GM23338 (cell line): ENCODE data around the gene NRCAM. TPM values are rescaled to one million over a fixed set of nuclear protein-coding genes. Genes with fewer than 3 reads are reported as not detected.

Experiments
- ATAC-seq: fragments of 200-7000 bp; cut with Tn5 transposase; 3 replicates; pipeline ENCODE4 v1.9.1; 2020
- DNase-seq: peaks from one replicate; pipeline ENCODE4 v3.0.0-alpha.2; 2015; ENCODE audit warnings: low spot score
- H2AFZ ChIP-seq: fragments of 200-600 bp; sonication (generic); 2 replicates; pipeline ENCODE4 v1.8.0; 2016; ENCODE audit warnings: antibody characterized with exemption, mild to moderate bottlenecking, moderate library complexity
- H3F3A ChIP-seq: fragments of 200-600 bp; sonication (generic); replicated peaks from 2 replicates; pipeline ENCODE4 v1.8.0; 2017; ENCODE audit warnings: antibody characterized with exemption, mixed run types, low read depth
- H3K27ac ChIP-seq: fragments of 200-600 bp; sonication (generic); 2 replicates; pipeline ENCODE4 v1.6.1; 2016; ENCODE audit warnings: low read depth
- H3K27me3 ChIP-seq: fragments of 200-600 bp; sonication (generic); 2 replicates; pipeline ENCODE4 v1.8.0; 2016; ENCODE audit warnings: mild to moderate bottlenecking, mixed run types, moderate library complexity; ENCODE audit not compliant: insufficient read depth
- H3K36me3 ChIP-seq: fragments of 200-600 bp; sonication (generic); 2 replicates; pipeline ENCODE4 v1.8.0; 2016; ENCODE audit warnings: mild to moderate bottlenecking; ENCODE audit not compliant: insufficient read depth
- H3K4me1 ChIP-seq: fragments of 200-600 bp; sonication (generic); 2 replicates; pipeline ENCODE4 v1.8.0; 2016; ENCODE audit warnings: mild to moderate bottlenecking, moderate library complexity; ENCODE audit not compliant: insufficient read depth
- H3K4me2 ChIP-seq: fragments of 200-600 bp; sonication (generic); 2 replicates; pipeline ENCODE4 v1.7.1; 2017; ENCODE audit warnings: mixed run types
- H3K4me3 ChIP-seq: fragments of 200-600 bp; sonication (generic); 2 replicates; pipeline ENCODE4 v1.6.1; 2016; ENCODE audit warnings: mixed run types
- H3K79me2 ChIP-seq: fragments of 200-600 bp; sonication (generic); replicated peaks from 2 replicates; pipeline ENCODE4 v1.8.0; 2017; ENCODE audit warnings: mild to moderate bottlenecking; ENCODE audit not compliant: insufficient read depth
- H3K9me2 ChIP-seq: fragments of 200-600 bp; sonication (generic); 2 replicates; pipeline ENCODE4 v1.8.0; 2017; ENCODE audit not compliant: insufficient read depth
- H4K20me1 ChIP-seq: fragments of 200-600 bp; sonication (generic); replicated peaks from 2 replicates; pipeline ENCODE4 v1.8.0; 2017; ENCODE audit warnings: mild to moderate bottlenecking; ENCODE audit not compliant: insufficient read depth
- H3K27ac Mint-ChIP-seq: 2 replicates; pipeline ENCODE4 v1.8.0; 2020; ENCODE audit warnings: inconsistent platforms, mild to moderate bottlenecking, moderate library complexity, mixed read lengths
- H3K27me3 Mint-ChIP-seq: 3 replicates; pipeline ENCODE4 v1.8.0; 2022; ENCODE audit warnings: low read depth, mild to moderate bottlenecking, moderate library complexity, mixed read lengths, inconsistent platforms; ENCODE audit not compliant: insufficient read depth, poor library complexity
- H3K36me3 Mint-ChIP-seq: 3 replicates; pipeline ENCODE4 v1.8.0; 2021; ENCODE audit warnings: low read depth, mild to moderate bottlenecking, inconsistent platforms, moderate library complexity, mixed read lengths
- H3K4me1 Mint-ChIP-seq: 3 replicates; pipeline ENCODE4 v1.8.0; 2020; ENCODE audit warnings: mild to moderate bottlenecking, inconsistent platforms, mixed read lengths
- H3K4me3 Mint-ChIP-seq: 3 replicates; pipeline ENCODE4 v1.8.0; 2021; ENCODE audit warnings: moderate library complexity, mild to moderate bottlenecking, inconsistent platforms, mixed read lengths
- H3K9me3 Mint-ChIP-seq: 3 replicates; pipeline ENCODE4 v1.8.0; 2020; ENCODE audit warnings: moderate library complexity, mild to moderate bottlenecking, inconsistent platforms, mixed read lengths
- CREB1 ChIP-seq: fragments of 250-450 bp; sonication (Bioruptor Pico); IDR thresholded peaks from 2 replicates; pipeline ENCODE4 v1.5.0; 2020; ENCODE audit warnings: low read depth, mild to moderate bottlenecking, moderate library complexity
- CTCF ChIP-seq, 2 experiments: fragments of 200-600 bp in 1 of 2; sonication (generic) in 1 of 2; conservative IDR thresholded peaks; 2 replicates each; pipeline versions ENCODE4 v1.5.1 to v1.6.1; 2016 to 2017; ENCODE audit warnings: antibody characterized with exemption in 2 of 2, low read depth in 2 of 2, mild to moderate bottlenecking in 2 of 2, moderate library complexity in 1 of 2
- ETS1 ChIP-seq: IDR thresholded peaks from 2 replicates; pipeline ENCODE4 v1.6.1; 2016; ENCODE audit warnings: antibody characterized with exemption
- EZH2 ChIP-seq: fragments of 200-600 bp; sonication (generic); IDR thresholded peaks from one replicate; pipeline ENCODE4 v1.8.0; 2017; ENCODE audit warnings: antibody characterized with exemption, mild to moderate bottlenecking, low read depth; ENCODE audit not compliant: unreplicated experiment
- EZH2phosphoT487 ChIP-seq: fragments of 200-600 bp; sonication (generic); IDR thresholded peaks from one replicate; pipeline ENCODE4 v1.8.1; 2018; ENCODE audit warnings: antibody characterized with exemption; ENCODE audit not compliant: unreplicated experiment
- JUNB ChIP-seq: IDR thresholded peaks from one replicate; pipeline ENCODE4 v1.6.1; 2016; ENCODE audit warnings: antibody characterized with exemption; ENCODE audit not compliant: unreplicated experiment
- NANOG ChIP-seq: IDR thresholded peaks from 2 replicates; pipeline ENCODE4 v1.6.1; 2016; ENCODE audit warnings: antibody characterized with exemption, borderline replicate concordance
- POLR2AphosphoS5 ChIP-seq: IDR thresholded peaks from 2 replicates; pipeline ENCODE4 v1.6.1; 2016; ENCODE audit warnings: antibody characterized with exemption, low read depth
- STAT1 ChIP-seq: IDR thresholded peaks from one replicate; pipeline ENCODE4 v1.6.1; 2016; ENCODE audit warnings: antibody characterized with exemption; ENCODE audit not compliant: unreplicated experiment
- ZNF114 ChIP-seq: fragments of 250-450 bp; sonication (Bioruptor Pico); IDR thresholded peaks from 2 replicates; pipeline ENCODE4 v1.5.0; 2020; ENCODE audit warnings: mild to moderate bottlenecking, moderate library complexity
- ZNF331 ChIP-seq: fragments of 250-450 bp; sonication (Bioruptor Pico); IDR thresholded peaks from 2 replicates; pipeline ENCODE4 v1.5.0; 2020; ENCODE audit warnings: low read depth, mild to moderate bottlenecking, moderate library complexity
- ZNF462 ChIP-seq: fragments of 250-450 bp; sonication (Bioruptor Pico); IDR thresholded peaks from 2 replicates; pipeline ENCODE4 v1.5.0; 2020; ENCODE audit warnings: mild to moderate bottlenecking, moderate library complexity
- polyA plus RNA-seq: library from polyadenylated mRNA; unstranded; fragments of >200 nt; fragmentation: Nextera tagmentation; extraction: Ambion mirVana; gene quantifications from 2 replicates; pipeline ENCODE4 v1.2.1, GENCODE V29; 2016
- total RNA-seq: library from RNA; depleted of rRNA; stranded (reverse); fragments of >200 nt; shearing (Covaris generic); gene quantifications from 2 replicates; pipeline ENCODE4 v1.2.3, GENCODE V29; 2014

Gene NRCAM
- total and polyA plus RNA-seq, 2 experiments from 2014 or later = 2.5 to 6.8 TPM

- DNase-seq (no peak), ATAC-seq (no peak)
- Mint-ChIP-seq H3K36me3 (no peaks in the 10 kb centered on the region), H3K27ac (no peak overlapping the region), H3K4me1 (no peaks in the 10 kb centered on the region), H3K4me3 (no peak overlapping the region), H3K27me3 (no peaks in the 10 kb centered on the region), H3K9me3 (no peaks in the 10 kb centered on the region)
- TF ChIP-seq ZNF114 (CRISPR knock-in tag) (no peak), ETS1 (no peak)
- no peak overlapping the region for H3K4me3 ChIP-seq
- no peak overlapping the region for H2AFZ ChIP-seq
- H3K27ac ChIP-seq = no peak overlapping the region
- no peaks in the 10 kb centered on the region for H3K79me2 ChIP-seq
- H3K9me2 ChIP-seq = no peaks in the 10 kb centered on the region
- no peaks in the 10 kb centered on the region for H3K36me3 ChIP-seq
- H3K4me2 ChIP-seq = no peak overlapping the region
- no peaks in the 10 kb centered on the region for H3K27me3 ChIP-seq
- no peaks in the 10 kb centered on the region for H3K4me1 ChIP-seq
- H3F3A ChIP-seq = no peaks in the 10 kb centered on the region
- no peaks in the 10 kb centered on the region for H4K20me1 ChIP-seq
Observed at GRCh38 chr7:108296911-108297310, 159.3 kb downstream of the NRCAM start.

- Mint-ChIP-seq H3K36me3 (no peaks in the 10 kb centered on the region), H3K4me3 (no peak overlapping the region), H3K27me3 (no peaks in the 10 kb centered on the region), H3K9me3 (no peaks in the 10 kb centered on the region), H3K4me1 (peaks cover 14% of the 10 kb centered on the region), H3K27ac (no peak overlapping the region)
- Histone ChIP-seq H3K4me2 (no peak overlapping the region), H3K27ac (no peak overlapping the region), H3K4me3 (no peak overlapping the region), H2AFZ (no peak overlapping the region), H3K36me3 (no peaks in the 10 kb centered on the region), H4K20me1 (no peaks in the 10 kb centered on the region), H3K9me2 (no peaks in the 10 kb centered on the region), H3K79me2 (no peaks in the 10 kb centered on the region), H3K27me3 (no peaks in the 10 kb centered on the region), H3K4me1 (peaks cover 12% of the 10 kb centered on the region), H3F3A (no peaks in the 10 kb centered on the region)
- ATAC-seq (no peak), DNase-seq (no peak)
- no peak for TF ChIP-seq ZNF114 (CRISPR knock-in tag)
- no peak for TF ChIP-seq ZNF462
- TF ChIP-seq ZNF331 (CRISPR knock-in tag) = no peak
- no peak for TF ChIP-seq STAT1
- TF ChIP-seq JUNB = no peak
- no peak for TF ChIP-seq CTCF (conservative IDR thresholded peaks at IDR 0.05; ENCODE audit: low read depth in 2 of 2)
- no peak for TF ChIP-seq ETS1
- TF ChIP-seq EZH2phosphoT487 = no peak
- no peak for TF ChIP-seq CREB1
- TF ChIP-seq EZH2 = no peak
- TF ChIP-seq NANOG = no peak
- TF ChIP-seq POLR2AphosphoS5 = no peak
Observed at GRCh38 chr7:108294595-108294994, 161.6 kb downstream of the NRCAM start.
